Loucy (cell line): ENCODE data around the gene CBX5.

ENCODE experiments used
- H2AFZ ChIP-seq: fragments of 200-600 bp; sonication (generic); 2 replicates; pipeline ENCODE4 v1.6.0; 2016; ENCODE audit warnings: antibody characterized with exemption, mild to moderate bottlenecking, low read length, moderate library complexity
- H3F3A ChIP-seq: fragments of 200-600 bp; 2 replicates; pipeline ENCODE4 v1.6.0; 2016; ENCODE audit warnings: antibody characterized with exemption, low read depth, mild to moderate bottlenecking
- H3K27me3 ChIP-seq: fragments of 200-600 bp; sonication (generic); 2 replicates; pipeline ENCODE4 v1.6.1; 2014; ENCODE audit warnings: low read length, mild to moderate bottlenecking; ENCODE audit not compliant: insufficient read depth, poor library complexity, severe bottlenecking
- H3K36me3 ChIP-seq: fragments of 200-600 bp; sonication (generic); 2 replicates; pipeline ENCODE4 v1.6.1; 2016; ENCODE audit warnings: low read length; ENCODE audit not compliant: insufficient read depth
- H3K4me1 ChIP-seq: fragments of 200-600 bp; sonication (generic); 2 replicates; pipeline ENCODE4 v1.5.1; 2014; ENCODE audit warnings: low read length, mild to moderate bottlenecking; ENCODE audit not compliant: insufficient read depth, poor library complexity, severe bottlenecking
- H3K4me2 ChIP-seq: fragments of 200-600 bp; sonication (generic); 2 replicates; pipeline ENCODE4 v1.6.0; 2014; ENCODE audit warnings: antibody characterized with exemption, low read length, low read depth, mild to moderate bottlenecking; ENCODE audit not compliant: poor library complexity, severe bottlenecking
- H3K4me3 ChIP-seq: fragments of 200-600 bp; sonication (generic); 2 replicates; pipeline ENCODE4 v1.5.1; 2014; ENCODE audit warnings: low read length, mild to moderate bottlenecking, mixed read lengths; ENCODE audit not compliant: poor library complexity, severe bottlenecking
- H3K79me2 ChIP-seq: fragments of 200-600 bp; sonication (generic); 2 replicates; pipeline ENCODE4 v1.6.1; 2014; ENCODE audit warnings: low read length; ENCODE audit not compliant: insufficient read depth
- H3K9ac ChIP-seq: fragments of 200-600 bp; sonication (generic); 2 replicates; pipeline ENCODE4 v1.6.0; 2014; ENCODE audit warnings: mild to moderate bottlenecking, low read depth, low read length, moderate library complexity; ENCODE audit not compliant: poor library complexity, severe bottlenecking
- H3K9me2 ChIP-seq: fragments of 200-600 bp; sonication (generic); replicated peaks from 2 replicates; pipeline ENCODE4 v1.6.1; 2016; ENCODE audit warnings: low read depth, low read length, mixed read lengths
- H3K9me3 ChIP-seq: fragments of 200-600 bp; sonication (generic); 2 replicates; pipeline ENCODE4 v1.6.1; 2014; ENCODE audit warnings: mild to moderate bottlenecking, antibody characterized with exemption, low read length, low read depth; ENCODE audit not compliant: insufficient read depth
- H4K20me1 ChIP-seq: fragments of 200-600 bp; sonication (generic); 2 replicates; pipeline ENCODE4 v1.6.0; 2014; ENCODE audit warnings: antibody characterized with exemption, low read length, mild to moderate bottlenecking; ENCODE audit not compliant: insufficient read depth, poor library complexity, severe bottlenecking
- CTCF ChIP-seq: fragments of 200-600 bp; sonication (generic); conservative IDR thresholded peaks from 2 replicates; pipeline ENCODE4 v1.5.1; 2014; ENCODE audit warnings: mild to moderate bottlenecking, antibody characterized with exemption, low read length
- EZH2phosphoT487 ChIP-seq: fragments of 200-600 bp; IDR thresholded peaks from 2 replicates; pipeline ENCODE4 v1.6.1; 2018; ENCODE audit warnings: antibody characterized with exemption, mild to moderate bottlenecking, moderate library complexity, borderline replicate concordance

CBX5 gene

GRCh38 chr12:54292931-54293241, 13.0 kb upstream of the CBX5 start:
- Histone ChIP-seq H3K4me2 (no peak overlapping the region), H3K79me2 (peaks cover 84% of the 10 kb centered on the region), H3F3A (peaks cover 26% of the 10 kb centered on the region), H4K20me1 (peaks cover 37% of the 10 kb centered on the region), H3K36me3 (peaks cover 32% of the 10 kb centered on the region; the same call in 1 of the 2 replicates), H3K9me2 (no peaks in the 10 kb centered on the region), H3K9ac (no peak overlapping the region), H3K4me1 (peaks cover 32% of the 10 kb centered on the region), H2AFZ (no peak overlapping the region), H3K27me3 (no peaks in the 10 kb centered on the region), H3K9me3 (no peaks in the 10 kb centered on the region), H3K4me3 (no peak overlapping the region)
- TF ChIP-seq EZH2phosphoT487 (no peak), CTCF (no peak)

- H3K9ac ChIP-seq, result no peak overlapping the region
- no peak overlapping the region for H3K4me2 ChIP-seq
- H3K79me2 ChIP-seq, result peaks cover 86% of the 10 kb centered on the region
- no peak overlapping the region for H3K4me3 ChIP-seq
- peaks cover 38% of the 10 kb centered on the region; the same call in 1 of the 2 replicates for H3K36me3 ChIP-seq
- H3K9me3 ChIP-seq, result no peaks in the 10 kb centered on the region
- H4K20me1 ChIP-seq, result peaks cover 43% of the 10 kb centered on the region
- H3F3A ChIP-seq, result peaks cover 31% of the 10 kb centered on the region
- H3K9me2 ChIP-seq, result no peaks in the 10 kb centered on the region
- no peak overlapping the region for H2AFZ ChIP-seq
- H3K4me1 ChIP-seq, result peaks cover 28% of the 10 kb centered on the region
- TF ChIP-seq CTCF (no peak), EZH2phosphoT487 (no peak)
- H3K27me3 ChIP-seq, result no peaks in the 10 kb centered on the region
Measured at GRCh38 chr12:54292083-54292930, 12.4 kb upstream of the CBX5 start.

GRCh38 chr12:54287261-54288157, 7.6 kb upstream of the CBX5 start:
- Histone ChIP-seq H2AFZ (no peak overlapping the region), H3K9me2 (no peaks in the 10 kb centered on the region), H3K36me3 (peaks cover 77% of the 10 kb centered on the region), H3K4me3 (peak overlapping the region; percentile 76), H4K20me1 (peaks cover 73% of the 10 kb centered on the region), H3K4me2 (peak overlapping the region; percentile 96), H3K9ac (no peak overlapping the region), H3K9me3 (no peaks in the 10 kb centered on the region), H3K27me3 (peaks cover 5% of the 10 kb centered on the region), H3K79me2 (peaks cover 90% of the 10 kb centered on the region), H3F3A (peaks cover 48% of the 10 kb centered on the region), H3K4me1 (peaks cover 32% of the 10 kb centered on the region)
- TF ChIP-seq EZH2phosphoT487, result no peak
- TF ChIP-seq CTCF, result no peak
